Measurements from ENCODE around the gene LRRC63.
"Not testable (repeated sequence)": the region's sequence is repeated elsewhere in the genome, so short reads cannot be mapped to it uniquely, and the experiment has no call there.

Gene LRRC63

DNA sequence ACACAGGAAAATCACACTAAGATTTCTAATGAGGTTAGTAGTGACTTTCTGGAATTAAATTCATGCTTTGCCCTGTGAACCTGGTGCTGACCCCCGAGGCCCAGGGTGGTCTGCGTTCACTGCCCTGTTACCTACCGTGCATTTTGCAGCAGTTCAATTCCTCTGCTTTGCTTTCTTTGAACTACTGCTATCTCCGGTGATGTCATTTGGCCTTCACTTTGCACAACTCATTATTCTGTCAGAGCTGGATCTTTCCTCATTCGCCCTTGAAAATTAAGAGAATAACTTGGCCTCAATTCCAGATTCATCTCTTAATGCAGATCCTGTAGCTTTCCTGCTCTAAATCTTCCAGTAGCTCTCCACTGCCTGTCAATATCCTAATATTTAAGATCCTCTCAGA is 8.8 kb upstream of the LRRC63 start:
- Histone ChIP-seq H3K36me3 (ENCODE audit: insufficient read depth, low read length) (no peaks in the 10 kb centered on the region), H3K4me3 (ENCODE audit: low read depth, low read length) (no peak overlapping the region), H2AFZ (ENCODE audit: low read length, unreplicated experiment) (no peak overlapping the region), H3K27me3 (ENCODE audit: insufficient read depth, low read length) (no peaks in the 10 kb centered on the region), H3K27ac (ENCODE audit: low read depth, low read length) (no peak overlapping the region), H3K4me1 (ENCODE audit: control insufficient read depth, insufficient read depth, low read length, unreplicated experiment) (no peaks in the 10 kb centered on the region), H3K79me2 (ENCODE audit: control insufficient read depth, insufficient read depth, low read length, unreplicated experiment) (no peaks in the 10 kb centered on the region)

DNA sequence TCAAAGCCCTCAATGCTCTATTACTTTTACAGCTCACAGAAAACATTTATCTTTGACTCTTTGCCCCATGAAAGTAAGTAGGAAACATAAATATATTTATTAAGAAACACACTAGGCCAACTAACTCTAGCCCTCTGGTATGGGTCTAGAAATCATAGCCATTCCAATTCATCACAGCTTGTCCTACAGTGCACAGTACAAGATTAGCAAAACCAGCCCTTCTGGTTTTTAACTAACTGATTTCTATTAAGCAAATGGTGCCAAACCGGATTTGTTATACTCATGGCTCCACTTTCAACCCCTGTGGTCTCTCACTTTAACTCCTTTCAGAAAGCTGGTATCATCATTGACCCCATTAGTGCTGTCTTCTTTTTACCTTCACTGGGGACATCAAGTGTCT is 5.6 kb upstream of the LRRC63 start:
- no peaks in the 10 kb centered on the region for H3K36me3 ChIP-seq (ENCODE audit: insufficient read depth, low read length)
- H3K4me1 ChIP-seq (ENCODE audit: control insufficient read depth, insufficient read depth, low read length, unreplicated experiment): peaks cover 5% of the 10 kb centered on the region
- no peak overlapping the region for H2AFZ ChIP-seq (ENCODE audit: low read length, unreplicated experiment)
- H3K27me3 ChIP-seq (ENCODE audit: insufficient read depth, low read length): no peaks in the 10 kb centered on the region
- no peak overlapping the region for H3K27ac ChIP-seq (ENCODE audit: low read depth, low read length)
- H3K79me2 ChIP-seq (ENCODE audit: control insufficient read depth, insufficient read depth, low read length, unreplicated experiment): no peaks in the 10 kb centered on the region
- no peak overlapping the region for H3K4me3 ChIP-seq (ENCODE audit: low read depth, low read length)

DNA sequence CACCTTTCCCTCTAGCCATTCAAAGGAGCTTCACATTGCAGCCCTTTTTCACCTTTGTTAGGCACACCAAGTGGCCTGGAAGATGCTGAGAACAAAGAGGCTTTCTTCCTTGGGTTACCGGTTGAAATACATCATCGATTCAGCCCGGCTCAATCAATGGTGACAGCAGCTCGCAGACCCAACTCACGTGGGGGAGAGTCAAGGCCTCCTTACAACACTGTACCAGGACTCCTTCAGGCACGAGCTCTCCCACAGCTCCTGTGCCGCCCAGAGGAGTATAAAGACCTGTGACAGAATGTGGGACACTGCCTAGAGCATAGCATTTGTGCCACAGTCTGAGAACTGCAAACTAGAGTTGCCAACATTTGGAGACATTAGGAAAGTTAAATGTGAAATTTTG is 3.9 kb upstream of the LRRC63 start:
- Histone ChIP-seq H3K4me1 (ENCODE audit: control insufficient read depth, insufficient read depth, low read length, unreplicated experiment) (peaks cover 11% of the 10 kb centered on the region), H3K36me3 (ENCODE audit: insufficient read depth, low read length) (no peaks in the 10 kb centered on the region), H2AFZ (ENCODE audit: low read length, unreplicated experiment) (no peak overlapping the region), H3K79me2 (ENCODE audit: control insufficient read depth, insufficient read depth, low read length, unreplicated experiment) (no peaks in the 10 kb centered on the region), H3K4me3 (ENCODE audit: low read depth, low read length) (no peak overlapping the region), H3K27ac (ENCODE audit: low read depth, low read length) (no peak overlapping the region), H3K27me3 (ENCODE audit: insufficient read depth, low read length) (no peaks in the 10 kb centered on the region)

DNA sequence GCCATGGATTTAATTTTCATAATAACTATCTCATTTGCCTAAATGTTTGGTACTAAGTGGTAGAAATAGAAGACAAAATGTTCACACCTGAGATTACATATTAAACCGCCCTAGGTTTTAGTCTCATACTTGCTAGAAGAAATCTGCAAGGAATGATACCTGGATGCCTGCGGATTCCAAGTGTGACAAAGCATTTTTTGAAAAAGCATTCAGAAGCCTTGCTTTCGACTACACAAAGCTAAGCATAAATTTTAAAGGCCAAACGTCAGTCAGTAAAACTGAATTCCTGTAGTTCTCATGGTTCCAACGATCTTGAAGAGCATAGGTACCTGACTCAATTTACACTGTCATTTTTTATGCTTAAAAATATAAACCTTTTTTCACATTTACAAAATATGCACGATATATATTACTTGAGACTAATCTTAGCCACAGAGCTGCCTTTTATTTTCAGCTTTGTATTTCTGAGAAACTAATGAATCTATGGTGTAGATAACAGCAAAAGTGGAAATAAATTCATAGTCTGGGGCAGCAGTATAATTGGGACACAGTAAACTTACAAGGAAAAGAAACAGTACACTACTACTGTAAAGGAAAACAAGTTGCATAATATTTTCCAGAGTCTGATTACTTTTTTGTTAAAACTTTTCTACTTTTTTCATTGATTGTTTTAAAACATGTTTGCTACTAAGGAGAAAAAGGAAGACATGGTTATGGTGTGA is 1.2 kb upstream of the LRRC63 start:
- H3K27me3 ChIP-seq (ENCODE audit: insufficient read depth, low read length): no peaks in the 10 kb centered on the region
- H3K79me2 ChIP-seq (ENCODE audit: control insufficient read depth, insufficient read depth, low read length, unreplicated experiment): no peaks in the 10 kb centered on the region
- peak overlapping the region; percentile 86 for H3K4me3 ChIP-seq (ENCODE audit: low read depth, low read length)
- H3K4me1 ChIP-seq (ENCODE audit: control insufficient read depth, insufficient read depth, low read length, unreplicated experiment): peaks cover 11% of the 10 kb centered on the region
- H2AFZ ChIP-seq (ENCODE audit: low read length, unreplicated experiment): peak overlapping the region; percentile 82
- no peak overlapping the region for H3K27ac ChIP-seq (ENCODE audit: low read depth, low read length)
- no peaks in the 10 kb centered on the region for H3K36me3 ChIP-seq (ENCODE audit: insufficient read depth, low read length)

DNA sequence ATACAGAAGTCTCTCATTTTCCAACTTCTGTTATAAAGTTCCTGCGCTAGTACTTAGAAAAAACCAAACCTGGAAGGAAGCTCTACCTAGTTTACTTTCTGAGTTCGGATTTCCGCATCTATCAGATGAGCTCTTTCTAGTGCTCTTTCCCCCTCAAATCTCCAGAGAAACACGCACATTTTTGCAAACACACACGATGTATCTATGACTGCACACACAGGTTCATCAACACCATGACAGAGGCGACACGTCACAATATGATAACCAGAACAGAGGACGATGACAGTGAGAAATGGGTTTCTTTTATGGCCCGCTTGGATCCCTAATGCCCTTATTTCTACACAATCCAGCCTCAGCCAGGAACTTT is 629 bp upstream of the LRRC63 start:
- H3K27ac ChIP-seq (ENCODE audit: low read depth, low read length): no peak overlapping the region
- H2AFZ ChIP-seq (ENCODE audit: low read length, unreplicated experiment): peak overlapping the region; percentile 82

DNA sequence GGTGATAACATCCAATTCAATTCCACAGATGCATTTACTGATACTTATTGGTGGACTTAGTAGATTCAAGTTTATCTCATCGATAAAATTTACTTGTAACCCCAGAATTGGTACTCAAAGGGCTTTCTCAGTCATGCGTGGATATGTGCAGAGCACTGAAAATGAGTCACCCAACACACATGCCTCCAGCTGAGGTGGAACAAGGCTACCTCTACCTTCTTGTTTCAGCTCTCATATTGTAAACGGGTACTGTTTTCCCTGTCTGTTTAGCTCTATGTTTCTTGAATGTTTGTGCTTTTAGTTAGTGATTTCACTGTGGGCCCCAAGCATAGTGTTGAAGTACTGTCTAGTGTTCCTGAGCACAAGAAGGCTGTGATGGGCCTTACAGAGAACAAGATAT is 1.5 kb downstream of the LRRC63 start:
- H3K79me2 ChIP-seq (ENCODE audit: control insufficient read depth, insufficient read depth, low read length, unreplicated experiment): no peaks in the 10 kb centered on the region
- no peak overlapping the region for H2AFZ ChIP-seq (ENCODE audit: low read length, unreplicated experiment)
- H3K27ac ChIP-seq (ENCODE audit: low read depth, low read length): no peak overlapping the region
- no peak overlapping the region for H3K4me3 ChIP-seq (ENCODE audit: low read depth, low read length)
- H3K36me3 ChIP-seq (ENCODE audit: insufficient read depth, low read length): no peaks in the 10 kb centered on the region
- H3K27me3 ChIP-seq (ENCODE audit: insufficient read depth, low read length): no peaks in the 10 kb centered on the region
- peaks cover 11% of the 10 kb centered on the region for H3K4me1 ChIP-seq (ENCODE audit: control insufficient read depth, insufficient read depth, low read length, unreplicated experiment)

More for the DNA sequence above, 629 bp upstream of the LRRC63 start:
- H3K36me3 ChIP-seq (ENCODE audit: insufficient read depth, low read length): no peaks in the 10 kb centered on the region
- peaks cover 11% of the 10 kb centered on the region for H3K4me1 ChIP-seq (ENCODE audit: control insufficient read depth, insufficient read depth, low read length, unreplicated experiment)
- no peaks in the 10 kb centered on the region for H3K79me2 ChIP-seq (ENCODE audit: control insufficient read depth, insufficient read depth, low read length, unreplicated experiment)
- no peaks in the 10 kb centered on the region for H3K27me3 ChIP-seq (ENCODE audit: insufficient read depth, low read length)
- H3K4me3 ChIP-seq (ENCODE audit: low read depth, low read length): peak overlapping the region; percentile 86

DNA sequence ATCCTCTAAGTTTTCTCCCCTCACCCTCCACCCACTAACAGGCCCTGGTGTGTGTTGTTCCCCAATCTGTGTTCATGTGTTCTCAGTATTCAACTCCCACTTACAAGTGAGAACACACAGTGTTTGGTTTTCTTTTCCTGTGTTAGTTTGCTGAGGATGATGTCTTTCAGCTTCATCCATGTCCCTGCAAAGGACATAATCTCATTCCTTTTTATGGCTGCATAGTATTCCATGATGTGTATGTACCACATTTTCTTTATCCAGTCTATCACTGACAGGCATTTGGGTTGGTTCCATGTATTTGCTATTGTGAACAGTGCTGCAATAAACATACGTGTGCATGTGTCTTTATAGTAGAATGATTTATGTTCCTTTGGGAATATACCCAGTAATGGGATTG is 3.0 kb downstream of the LRRC63 start:
- not testable (repeated sequence) for H3K36me3 ChIP-seq (ENCODE audit: insufficient read depth, low read length); H2AFZ ChIP-seq (ENCODE audit: low read length, unreplicated experiment); H3K4me3 ChIP-seq (ENCODE audit: low read depth, low read length); H3K79me2 ChIP-seq (ENCODE audit: control insufficient read depth, insufficient read depth, low read length, unreplicated experiment); H3K27ac ChIP-seq (ENCODE audit: low read depth, low read length); H3K27me3 ChIP-seq (ENCODE audit: insufficient read depth, low read length)
- H3K4me1 ChIP-seq (ENCODE audit: control insufficient read depth, insufficient read depth, low read length, unreplicated experiment): peaks cover 11% of the 10 kb centered on the region

DNA sequence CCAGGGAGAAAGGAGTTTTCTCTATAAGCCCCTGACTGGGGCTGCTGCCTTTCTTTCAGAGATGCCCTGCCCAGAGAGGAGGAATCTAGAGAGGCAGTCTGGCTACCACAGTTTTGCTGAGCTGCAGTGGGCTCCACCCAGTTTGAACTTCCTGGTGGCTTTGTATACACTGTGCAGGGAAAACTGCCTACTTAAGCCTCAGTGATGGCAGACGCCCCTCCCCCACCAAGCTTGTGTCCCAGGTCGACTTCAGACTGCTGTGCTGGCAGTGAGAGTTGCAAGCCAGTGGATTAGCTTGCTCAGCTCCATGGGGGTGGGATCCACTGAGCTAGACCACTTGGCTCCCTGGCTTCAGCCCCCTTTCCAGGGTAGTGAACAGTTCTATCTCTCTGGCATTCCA is 8.5 kb downstream of the LRRC63 start:
- not testable (repeated sequence) for H3K36me3 ChIP-seq (ENCODE audit: insufficient read depth, low read length); H2AFZ ChIP-seq (ENCODE audit: low read length, unreplicated experiment); H3K4me1 ChIP-seq (ENCODE audit: control insufficient read depth, insufficient read depth, low read length, unreplicated experiment); H3K4me3 ChIP-seq (ENCODE audit: low read depth, low read length); H3K27me3 ChIP-seq (ENCODE audit: insufficient read depth, low read length); H3K79me2 ChIP-seq (ENCODE audit: control insufficient read depth, insufficient read depth, low read length, unreplicated experiment); H3K27ac ChIP-seq (ENCODE audit: low read depth, low read length)

DNA sequence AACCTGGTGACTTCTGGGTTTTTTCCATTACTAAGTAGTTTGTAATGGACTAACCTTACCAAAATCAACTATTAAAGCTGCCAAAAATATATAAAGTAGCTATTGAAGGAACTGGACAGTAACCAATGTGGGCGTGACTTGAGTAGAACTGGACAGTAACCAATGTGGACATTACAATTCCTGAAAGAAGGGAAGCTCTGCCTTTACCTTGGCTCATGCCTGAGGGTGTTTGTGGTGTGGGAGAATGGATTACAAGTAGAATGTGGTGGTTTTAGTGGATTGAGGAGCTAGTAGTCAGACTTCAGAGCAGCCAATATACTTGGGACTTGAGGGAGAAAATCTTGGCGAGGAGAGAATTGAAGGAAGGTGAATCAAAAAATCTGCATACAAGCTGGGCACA is 17.5 kb downstream of the LRRC63 start:
- Histone ChIP-seq H3K27ac (ENCODE audit: low read depth, low read length) (no peak overlapping the region), H2AFZ (ENCODE audit: low read length, unreplicated experiment) (no peak overlapping the region), H3K4me3 (ENCODE audit: low read depth, low read length) (no peak overlapping the region), H3K4me1 (ENCODE audit: control insufficient read depth, insufficient read depth, low read length, unreplicated experiment) (no peaks in the 10 kb centered on the region), H3K27me3 (ENCODE audit: insufficient read depth, low read length) (no peaks in the 10 kb centered on the region), H3K79me2 (ENCODE audit: control insufficient read depth, insufficient read depth, low read length, unreplicated experiment) (no peaks in the 10 kb centered on the region), H3K36me3 (ENCODE audit: insufficient read depth, low read length) (no peaks in the 10 kb centered on the region)

DNA sequence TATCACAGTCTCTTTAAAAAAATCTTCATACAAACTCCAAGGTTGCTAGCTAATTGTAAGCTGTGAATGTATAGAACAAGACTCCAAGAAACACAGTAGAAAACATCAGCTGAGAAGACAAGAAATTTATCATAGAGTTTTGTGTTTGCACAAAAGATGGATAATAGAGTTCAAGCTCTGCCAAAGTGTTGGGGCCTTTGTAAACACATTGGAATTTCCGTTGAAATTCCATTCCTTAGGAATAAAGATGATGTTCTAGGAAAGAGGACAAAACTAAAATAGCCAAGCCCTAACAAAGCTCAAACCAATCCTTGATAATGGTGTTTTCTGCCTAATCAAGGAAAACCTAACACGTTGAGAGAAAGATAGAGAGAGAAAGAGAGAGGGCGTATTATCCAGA is 20.6 kb downstream of the LRRC63 start:
- H3K36me3 ChIP-seq (ENCODE audit: insufficient read depth, low read length): peaks cover 22% of the 10 kb centered on the region
- no peak overlapping the region for H3K4me3 ChIP-seq (ENCODE audit: low read depth, low read length)
- H3K4me1 ChIP-seq (ENCODE audit: control insufficient read depth, insufficient read depth, low read length, unreplicated experiment): no peaks in the 10 kb centered on the region
- no peaks in the 10 kb centered on the region for H3K79me2 ChIP-seq (ENCODE audit: control insufficient read depth, insufficient read depth, low read length, unreplicated experiment)
- no peak overlapping the region for H2AFZ ChIP-seq (ENCODE audit: low read length, unreplicated experiment)
- H3K27ac ChIP-seq (ENCODE audit: low read depth, low read length): no peak overlapping the region
- H3K27me3 ChIP-seq (ENCODE audit: insufficient read depth, low read length): no peaks in the 10 kb centered on the region

DNA sequence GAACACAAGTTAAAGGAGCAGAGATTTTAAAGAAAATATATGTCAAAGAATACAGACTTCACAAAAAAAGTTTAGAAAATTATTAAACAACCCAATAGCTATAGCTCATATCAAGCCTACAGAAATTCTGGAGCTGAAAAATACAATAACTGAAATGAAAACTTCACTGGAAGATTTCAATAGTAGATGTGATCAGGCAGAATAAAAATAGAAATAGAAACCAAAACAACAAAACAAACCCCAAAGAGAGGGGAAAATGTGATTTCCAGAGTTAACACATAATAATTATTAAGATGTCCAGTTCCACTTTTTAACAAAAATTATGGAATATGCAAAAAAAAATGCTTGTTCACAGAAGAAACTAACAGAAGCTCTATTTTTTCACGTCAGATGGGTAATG is 23.6 kb downstream of the LRRC63 start:
- H3K27ac ChIP-seq (ENCODE audit: low read depth, low read length): no peak overlapping the region
- no peaks in the 10 kb centered on the region for H3K79me2 ChIP-seq (ENCODE audit: control insufficient read depth, insufficient read depth, low read length, unreplicated experiment)
- no peak overlapping the region for H2AFZ ChIP-seq (ENCODE audit: low read length, unreplicated experiment)
- peaks cover 22% of the 10 kb centered on the region for H3K36me3 ChIP-seq (ENCODE audit: insufficient read depth, low read length)
- no peak overlapping the region for H3K4me3 ChIP-seq (ENCODE audit: low read depth, low read length)
- H3K27me3 ChIP-seq (ENCODE audit: insufficient read depth, low read length): no peaks in the 10 kb centered on the region
- H3K4me1 ChIP-seq (ENCODE audit: control insufficient read depth, insufficient read depth, low read length, unreplicated experiment): no peaks in the 10 kb centered on the region

Data from ACC112 (cell line).